ENCODE results near the gene RUSC2.
"Not testable (repeated sequence)": the region's sequence is repeated elsewhere in the genome, so short reads cannot be mapped to it uniquely, and the experiment has no call there.

The RUSC2 gene

DNA sequence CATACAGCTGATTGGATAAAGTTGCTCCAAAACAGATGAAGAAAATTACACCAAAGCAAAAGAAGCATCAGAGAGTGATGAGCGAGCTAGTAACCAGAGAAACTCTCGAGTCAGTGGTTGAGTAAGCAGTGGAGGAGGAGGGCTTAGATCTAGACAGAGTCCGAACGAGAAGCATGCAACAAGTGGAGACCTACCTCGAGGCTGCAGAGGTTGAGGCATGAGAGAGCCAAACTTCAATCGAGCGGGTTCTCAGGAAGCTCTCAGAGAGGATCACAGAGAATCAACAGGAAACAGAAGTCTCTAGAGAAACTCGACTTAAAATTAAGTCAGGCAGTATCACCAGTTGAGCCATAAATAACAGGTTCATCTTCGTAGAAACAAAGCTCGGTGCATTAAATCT lies 6.1 kb downstream of the RUSC2 start:
- DNase-seq (ENCODE audit: low read depth in 2 of 2) = no peak

DNA sequence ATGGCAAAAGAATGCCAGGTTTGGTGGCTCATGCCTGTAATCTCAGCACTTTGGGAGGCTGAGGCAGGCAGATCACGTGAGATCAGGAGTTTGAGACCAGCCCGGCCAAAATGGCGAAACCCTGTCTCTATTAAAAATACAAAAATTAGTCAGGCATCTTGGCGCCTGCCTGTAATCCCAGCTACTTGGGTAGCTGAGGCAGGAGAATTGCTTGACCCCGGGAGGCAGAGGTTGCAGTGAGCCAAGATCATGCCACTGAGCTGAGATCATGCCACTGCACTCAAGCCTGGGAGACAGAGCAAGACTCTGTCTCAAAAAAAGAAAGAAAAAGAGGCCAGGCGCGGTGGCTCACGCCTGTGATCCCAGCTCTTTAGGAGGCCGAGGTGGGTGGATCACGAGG lies 8.3 kb downstream of the RUSC2 start:
- not testable (repeated sequence) for DNase-seq (ENCODE audit: low read depth in 2 of 2)

DNA sequence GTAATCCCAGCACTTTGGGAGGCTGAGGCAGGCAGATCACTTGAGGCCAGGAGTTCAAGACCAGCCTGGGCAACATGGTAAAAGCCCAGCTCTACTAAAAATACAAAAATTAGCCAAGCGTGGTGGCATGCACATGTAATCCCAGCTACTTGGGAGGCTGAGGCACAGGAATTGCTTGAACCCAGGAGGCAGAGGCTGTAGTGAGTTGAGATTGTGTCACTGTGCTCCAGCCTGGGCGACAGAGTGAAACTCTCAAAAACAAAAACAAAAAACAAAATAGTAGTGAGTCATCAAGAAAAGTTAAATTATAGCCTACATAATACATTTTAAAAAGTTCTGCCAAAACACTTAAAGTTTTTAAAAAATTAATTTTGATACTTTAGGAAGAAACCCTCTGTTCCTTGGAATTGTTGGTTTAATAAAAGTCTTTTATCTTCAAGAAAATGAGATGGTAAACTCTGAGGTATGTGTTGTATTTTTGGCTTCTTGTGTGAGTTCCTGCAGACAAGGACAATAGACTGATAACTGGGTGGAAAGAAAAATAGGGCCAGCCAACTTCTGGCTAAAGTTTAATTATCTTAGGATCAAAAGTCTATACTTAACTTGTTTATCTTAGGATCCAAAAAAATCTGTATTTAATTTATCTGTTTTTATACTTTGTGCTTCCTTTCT lies 9.3 kb downstream of the RUSC2 start:
- DNase-seq (ENCODE audit: low read depth in 2 of 2) = no peak

DNA sequence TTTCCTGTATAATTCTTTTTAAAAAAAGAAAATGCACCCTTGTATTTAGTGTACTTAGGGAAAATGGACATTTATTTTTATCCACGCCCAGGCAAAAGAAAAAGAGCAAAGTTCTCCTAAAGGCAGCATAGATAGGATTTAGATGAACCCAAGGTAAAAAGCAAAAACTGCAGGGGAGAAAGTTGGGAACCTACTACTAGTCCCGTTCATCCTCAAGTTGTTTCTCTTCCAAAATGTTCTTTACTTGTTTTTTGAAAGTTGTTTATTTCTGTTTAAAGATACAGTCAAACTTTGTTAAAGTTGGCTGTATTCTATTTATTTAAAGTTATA lies 9.8 kb downstream of the RUSC2 start:
- no peak for DNase-seq (ENCODE audit: low read depth in 2 of 2)

DNA sequence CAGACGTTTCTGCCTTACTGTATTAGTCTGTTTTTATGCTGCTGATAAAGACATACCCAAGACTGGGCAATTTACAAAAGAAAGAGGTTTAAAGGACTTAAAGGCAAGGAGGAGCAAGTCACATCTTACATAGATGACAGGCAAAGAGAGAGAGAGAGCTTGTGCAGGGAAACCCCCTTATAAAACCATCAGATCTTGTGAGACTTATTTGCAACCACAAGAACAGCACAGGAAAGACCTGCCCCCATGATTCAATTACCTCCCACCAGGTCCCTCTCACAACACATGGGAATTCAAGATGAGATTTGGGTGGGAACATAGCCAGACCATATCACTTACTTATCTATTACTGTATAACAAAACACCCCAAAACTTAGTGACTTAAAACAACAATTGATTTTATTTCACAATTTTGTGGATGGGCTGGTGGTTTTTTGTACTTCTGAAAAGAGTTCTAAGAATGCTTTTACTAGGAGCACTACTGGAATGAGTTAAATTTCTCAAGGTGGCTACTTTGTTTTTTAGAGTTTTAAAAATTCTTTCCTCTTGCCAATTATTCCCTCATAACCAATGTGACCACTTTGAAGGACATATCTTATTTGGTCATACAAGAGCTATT lies 10.3 kb downstream of the RUSC2 start:
- no peak for DNase-seq (ENCODE audit: low read depth in 2 of 2)

DNA sequence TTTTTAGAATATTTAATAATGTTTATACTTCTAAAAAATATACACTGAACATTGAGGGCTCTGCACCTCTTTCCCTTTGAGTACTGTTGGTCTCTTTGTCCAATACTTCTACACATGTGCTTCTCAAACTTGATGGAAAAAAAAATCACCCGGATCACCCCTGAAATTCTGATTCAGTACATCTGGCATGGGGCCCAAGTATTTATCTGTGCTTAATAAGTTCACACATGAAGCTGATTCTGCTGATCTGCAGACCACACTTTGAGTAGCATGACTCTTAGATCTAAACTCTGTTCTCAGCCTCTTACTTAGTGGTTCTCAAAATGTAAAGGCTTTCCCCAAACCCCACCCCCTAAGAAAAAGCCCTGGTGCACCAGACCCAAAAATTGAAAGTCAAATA lies 12.0 kb downstream of the RUSC2 start:
- DNase-seq (ENCODE audit: low read depth in 2 of 2) = no peak

DNA sequence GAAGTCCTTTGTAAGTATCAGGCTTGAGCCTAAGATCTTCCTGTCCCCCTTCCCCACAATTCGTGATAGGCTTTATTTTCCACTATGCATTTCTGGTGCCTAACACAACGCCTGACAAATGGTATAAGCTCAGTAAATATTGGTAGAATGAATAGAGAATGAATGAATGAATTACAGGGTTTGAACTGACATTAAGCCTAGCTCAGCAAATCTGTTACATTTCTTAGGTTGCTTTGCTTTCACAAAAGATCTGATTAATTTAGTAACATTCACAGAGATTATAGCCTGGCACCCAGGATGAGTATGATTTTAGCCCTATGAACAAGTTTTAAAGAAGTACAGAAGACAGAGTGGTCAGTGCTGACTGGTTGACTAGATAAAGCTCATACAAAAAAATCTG lies 16.4 kb downstream of the RUSC2 start:
- no peak for DNase-seq (ENCODE audit: low read depth in 2 of 2)

DNA sequence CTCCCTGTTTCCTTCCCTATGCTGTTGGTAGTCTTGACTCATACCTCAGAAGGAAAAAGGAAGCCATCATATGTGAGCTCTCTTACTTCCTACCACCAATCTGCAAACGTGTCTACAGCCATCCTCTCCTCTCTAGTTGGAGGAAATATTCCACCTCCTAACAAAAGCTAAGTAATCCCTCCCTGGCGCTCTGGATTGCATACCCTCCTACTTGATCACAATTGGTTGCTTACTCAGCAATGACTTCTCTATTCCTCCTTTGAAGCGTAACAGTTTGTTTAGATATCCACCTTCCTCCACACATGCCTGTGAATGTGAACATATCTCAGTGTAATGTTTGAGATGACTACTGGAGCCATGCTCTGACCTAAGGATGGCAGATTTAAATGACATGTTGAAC lies 18.2 kb downstream of the RUSC2 start:
- no peak for DNase-seq (ENCODE audit: low read depth in 2 of 2)

DNA sequence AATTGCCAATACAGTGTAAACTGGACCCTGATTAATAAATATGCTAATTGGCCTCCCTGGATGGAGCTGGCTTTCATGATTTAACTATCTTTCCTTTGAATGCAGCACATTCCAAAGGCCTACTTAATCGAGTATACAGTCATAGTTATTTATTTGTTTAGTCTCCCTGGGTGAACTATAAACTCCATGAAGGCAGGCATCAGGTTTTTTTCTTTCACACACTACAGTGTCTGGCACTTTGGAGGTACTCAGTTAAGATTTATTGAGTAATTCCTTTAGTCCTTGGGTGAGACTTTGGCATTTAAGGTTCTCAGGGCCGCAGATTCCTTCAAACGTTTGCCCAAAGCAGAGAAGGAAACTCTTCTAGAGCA lies 20.5 kb downstream of the RUSC2 start:
- DNase-seq (ENCODE audit: low read depth in 2 of 2) = no peak

DNA sequence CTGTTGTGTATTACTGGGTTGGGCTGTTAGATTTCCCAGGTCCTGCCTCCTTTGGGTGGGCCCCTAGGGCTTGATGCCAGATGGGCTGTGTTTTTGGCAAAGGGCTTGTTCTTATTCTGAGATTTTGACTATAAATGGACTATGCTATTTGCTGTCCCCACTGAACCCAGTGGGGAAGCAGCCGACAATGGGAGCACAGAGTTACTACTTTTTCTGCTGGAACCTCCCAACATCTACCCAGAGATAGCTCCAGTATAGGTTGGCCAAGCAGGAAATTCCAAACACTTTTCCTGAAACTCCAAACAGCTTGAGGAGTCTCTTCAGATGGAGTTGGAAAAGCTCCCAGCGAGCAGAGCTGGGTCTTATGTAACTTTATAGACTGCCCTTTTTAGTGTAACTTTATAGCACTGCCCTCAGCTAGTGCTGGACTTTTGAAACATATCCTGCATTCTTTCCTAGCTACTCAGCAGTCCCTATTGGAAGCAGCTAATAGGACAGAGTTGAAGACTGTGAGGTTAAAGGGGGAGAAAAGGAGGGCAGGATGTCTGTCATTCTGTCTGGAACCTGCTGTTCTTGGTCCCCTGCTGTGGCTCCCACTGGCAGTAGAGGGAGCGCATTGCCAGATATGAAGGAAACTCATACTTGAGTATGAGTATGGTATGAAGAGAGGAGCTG lies 21.0 kb downstream of the RUSC2 start:
- DNase-seq (ENCODE audit: low read depth in 2 of 2) = no peak

DNA sequence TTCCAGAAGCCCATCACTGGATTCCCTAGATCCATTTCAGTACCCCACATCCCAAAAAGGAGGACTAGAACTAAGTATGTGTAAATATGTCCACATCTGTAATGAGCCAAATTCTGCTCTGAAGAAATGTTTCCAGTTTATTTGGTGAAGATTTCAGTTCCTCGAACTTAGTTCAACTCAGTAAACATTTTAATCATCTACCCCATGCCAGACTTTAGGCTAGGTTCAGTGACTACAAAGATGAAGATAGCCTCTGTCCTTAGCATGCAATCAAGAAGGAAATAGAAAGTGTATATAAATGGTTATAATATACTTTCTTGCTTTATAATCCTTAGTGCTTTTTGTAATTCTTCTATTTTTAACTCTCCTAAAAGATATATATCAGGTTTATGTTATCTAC lies 21.5 kb downstream of the RUSC2 start:
- no peak for DNase-seq (ENCODE audit: low read depth in 2 of 2)

DNA sequence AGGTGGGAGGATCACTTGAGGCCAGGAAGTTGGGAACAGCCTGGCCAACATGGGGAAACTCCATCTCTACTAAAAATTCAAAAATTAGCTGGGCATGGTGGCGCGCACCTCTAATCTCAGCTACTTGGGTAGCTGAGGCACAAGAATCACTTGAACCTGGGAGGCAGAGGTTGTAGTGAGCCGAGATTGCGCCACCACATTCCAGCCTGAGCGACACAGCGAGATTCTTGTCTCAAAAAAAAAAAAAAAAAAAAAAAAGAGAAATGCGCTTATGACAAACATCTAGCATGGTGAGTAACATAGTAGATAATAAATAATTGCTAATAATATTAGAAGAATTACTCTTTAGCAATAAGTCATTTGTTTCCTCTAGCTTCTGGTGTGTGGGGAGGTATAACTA lies 25.9 kb downstream of the RUSC2 start:
- DNase-seq (ENCODE audit: low read depth in 2 of 2) = no peak

DNA sequence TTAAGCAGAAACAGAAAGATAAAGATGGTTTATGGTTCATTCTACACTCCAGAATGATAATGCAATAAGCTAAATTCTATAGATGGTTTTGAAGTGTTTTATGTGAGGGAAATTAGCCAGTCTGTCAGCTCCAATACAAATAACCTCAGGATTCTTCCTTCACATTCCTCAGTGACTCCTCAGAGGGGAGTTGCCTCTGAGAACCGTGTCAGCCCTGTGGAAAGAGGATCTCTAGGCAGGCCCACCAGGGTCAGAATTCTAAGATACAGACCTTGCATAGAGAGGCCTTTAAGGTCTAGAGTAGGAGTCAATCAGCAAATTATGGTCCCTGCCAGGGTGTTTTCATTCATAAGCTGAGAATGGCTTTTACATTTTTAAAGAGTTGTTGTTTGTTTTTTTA lies 26.6 kb downstream of the RUSC2 start:
- no peak for DNase-seq (ENCODE audit: low read depth in 2 of 2)

DNA sequence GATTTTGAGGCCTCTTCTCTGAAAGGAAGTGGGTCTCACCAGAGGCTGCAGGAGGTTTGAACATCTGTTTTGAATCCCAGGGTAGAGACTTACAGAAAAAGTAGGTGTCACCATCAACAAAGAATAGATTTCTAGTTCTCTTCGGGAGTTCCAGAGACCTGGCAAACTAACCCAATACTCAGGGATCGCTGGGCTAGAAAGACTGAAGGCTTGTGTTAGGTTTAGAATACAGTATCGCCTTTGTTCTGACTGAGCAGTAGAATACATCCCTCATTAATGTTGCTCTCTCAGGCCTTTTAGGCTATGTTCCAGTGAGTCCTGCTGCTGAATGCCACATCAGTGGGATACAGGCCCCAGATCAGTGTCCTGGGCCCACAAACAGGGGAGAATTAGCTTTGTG lies 27.2 kb downstream of the RUSC2 start:
- no peak for DNase-seq (ENCODE audit: low read depth in 2 of 2)

DNA sequence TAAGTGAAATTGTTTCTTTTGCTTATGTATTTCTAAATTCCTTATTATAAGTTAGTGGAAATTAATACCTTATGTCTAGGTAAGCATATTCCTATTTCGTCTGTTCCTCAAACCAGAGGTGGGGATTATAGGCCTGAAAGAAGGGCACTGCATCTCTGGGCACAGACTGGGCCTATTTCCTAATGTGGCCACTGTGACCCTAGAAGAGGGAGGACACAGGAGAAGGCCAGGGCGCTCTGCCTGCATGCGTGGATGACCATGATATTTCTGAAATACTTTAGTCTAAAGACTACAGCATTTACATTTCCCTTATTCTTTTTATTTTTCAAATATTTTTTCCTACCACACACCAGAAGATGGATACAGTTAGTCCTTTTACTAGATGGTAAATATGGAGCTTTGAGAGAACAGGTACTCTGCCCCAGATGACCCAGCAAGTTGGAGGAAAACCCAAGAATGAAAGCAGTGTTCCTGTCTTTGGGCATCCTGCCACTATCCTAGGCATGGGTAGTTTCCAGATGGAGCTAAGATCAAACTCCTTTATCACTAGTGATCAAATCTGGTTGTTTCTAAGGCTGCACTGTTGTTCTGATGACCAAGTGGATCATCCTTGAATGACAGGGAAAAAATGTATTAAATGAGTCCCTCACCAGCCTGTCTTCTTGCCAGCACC lies 27.8 kb downstream of the RUSC2 start:
- no peak for DNase-seq (ENCODE audit: low read depth in 2 of 2)

DNA sequence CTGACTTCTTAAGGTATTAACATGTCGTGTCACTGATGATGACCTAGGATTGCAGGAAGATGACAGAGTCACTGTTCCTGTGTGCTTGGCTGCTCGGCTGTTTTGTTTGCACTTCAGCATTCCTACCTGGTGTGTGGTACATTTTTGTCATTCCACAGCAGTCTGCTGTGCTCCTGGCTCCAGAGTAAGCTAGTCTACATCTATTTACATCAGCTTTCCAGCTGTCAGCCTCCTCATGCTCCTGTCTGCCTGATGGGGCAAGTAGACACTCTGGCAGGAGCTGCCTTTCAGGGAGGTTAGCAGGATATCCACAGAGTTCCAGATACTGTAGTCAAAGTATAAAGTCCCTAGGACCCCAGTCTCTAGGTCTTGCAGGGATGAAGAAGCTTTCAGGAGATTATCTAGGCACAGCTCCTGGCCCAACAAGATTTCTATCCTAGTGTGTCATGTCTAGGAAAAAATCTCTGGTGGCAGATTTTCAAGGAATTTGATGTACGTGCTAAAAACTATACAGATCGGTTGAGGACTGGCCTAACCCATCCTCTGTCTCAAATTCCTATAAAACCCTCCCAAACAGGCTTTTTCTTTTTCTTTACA lies 28.4 kb downstream of the RUSC2 start:
- DNase-seq (ENCODE audit: low read depth in 2 of 2) = no peak

DNA sequence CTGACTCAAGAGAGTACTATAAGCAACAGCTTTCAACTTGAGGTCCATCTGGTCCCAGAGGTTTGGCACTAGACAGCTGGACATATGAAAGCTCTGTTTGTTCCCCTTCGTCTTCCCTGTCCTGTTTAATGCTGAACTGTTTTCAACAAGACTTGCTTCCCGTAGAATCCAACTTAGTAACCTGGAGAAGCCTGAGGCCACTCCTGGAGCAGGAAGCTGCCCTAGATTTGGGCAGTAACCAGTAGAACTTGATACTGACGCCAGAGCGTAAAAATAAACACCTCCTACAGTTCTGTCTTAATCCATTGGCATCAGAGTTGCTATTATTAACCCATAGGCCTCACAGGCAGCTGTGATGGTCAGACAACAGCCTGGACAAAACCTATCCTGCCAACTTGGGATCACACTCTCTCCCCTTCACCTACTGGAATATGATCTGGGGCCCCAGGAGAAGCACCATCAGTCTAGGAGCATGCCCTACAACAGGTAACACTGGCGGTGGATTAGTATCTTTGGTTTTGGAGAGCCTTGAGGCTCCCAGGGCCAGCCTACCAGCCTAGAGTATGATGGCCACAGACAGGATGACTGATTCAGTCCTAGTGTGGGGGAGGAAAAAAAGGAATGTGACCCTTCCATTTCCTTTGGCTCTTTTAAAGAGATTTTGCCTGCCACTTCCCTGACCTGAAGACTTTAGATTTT lies 29.2 kb downstream of the RUSC2 start:
- no peak for DNase-seq (ENCODE audit: low read depth in 2 of 2)

DNA sequence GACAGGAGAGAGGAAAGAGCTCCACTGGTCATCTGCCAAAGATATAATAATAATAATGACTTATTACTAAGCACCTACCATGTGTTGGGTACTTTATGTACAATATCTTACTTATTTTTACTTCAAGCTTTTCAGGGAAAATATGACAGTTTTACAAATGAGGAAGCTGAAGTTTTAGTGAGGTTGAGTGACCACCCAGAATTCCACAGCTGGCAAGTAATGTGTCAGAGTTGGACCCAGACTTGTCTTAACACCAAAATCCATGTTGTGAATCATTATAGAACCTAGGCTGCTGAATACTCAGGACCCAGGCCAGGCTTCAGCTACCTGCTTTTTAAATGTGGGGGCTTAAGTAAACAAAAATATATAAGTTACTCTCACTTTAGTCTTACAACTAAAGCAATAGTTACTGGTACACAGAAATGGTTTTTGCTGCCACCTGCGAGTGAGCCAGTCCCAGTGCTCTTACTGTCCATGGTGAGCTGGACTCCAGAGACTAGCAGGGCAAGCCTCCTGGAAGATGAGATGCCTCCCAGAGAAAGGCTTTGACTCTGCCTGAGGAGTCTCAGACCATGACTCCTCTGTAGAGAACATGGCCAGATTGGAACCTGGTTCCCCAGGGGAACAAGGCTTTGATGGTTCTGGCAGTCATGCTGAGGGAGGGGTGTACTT lies 29.9 kb downstream of the RUSC2 start:
- no peak for DNase-seq (ENCODE audit: low read depth in 2 of 2)

DNA sequence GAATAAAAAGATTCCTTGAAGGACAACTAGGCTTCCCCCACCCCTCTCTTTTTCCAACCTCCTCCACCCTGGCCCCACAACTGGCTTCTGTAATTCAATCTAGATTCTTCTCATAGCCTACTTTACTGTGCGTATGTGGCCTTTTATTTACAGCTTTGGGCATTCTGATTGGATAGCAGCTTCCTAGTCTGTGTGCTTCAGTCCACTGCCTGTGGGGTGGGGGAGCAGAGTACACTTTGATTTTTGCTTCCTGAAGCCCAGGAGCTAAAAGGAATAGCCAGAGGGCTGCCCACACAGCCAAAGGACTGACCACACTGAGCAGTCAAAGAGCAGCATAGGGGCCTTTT lies 30.4 kb downstream of the RUSC2 start:
- DNase-seq (ENCODE audit: low read depth in 2 of 2) = no peak

DNA sequence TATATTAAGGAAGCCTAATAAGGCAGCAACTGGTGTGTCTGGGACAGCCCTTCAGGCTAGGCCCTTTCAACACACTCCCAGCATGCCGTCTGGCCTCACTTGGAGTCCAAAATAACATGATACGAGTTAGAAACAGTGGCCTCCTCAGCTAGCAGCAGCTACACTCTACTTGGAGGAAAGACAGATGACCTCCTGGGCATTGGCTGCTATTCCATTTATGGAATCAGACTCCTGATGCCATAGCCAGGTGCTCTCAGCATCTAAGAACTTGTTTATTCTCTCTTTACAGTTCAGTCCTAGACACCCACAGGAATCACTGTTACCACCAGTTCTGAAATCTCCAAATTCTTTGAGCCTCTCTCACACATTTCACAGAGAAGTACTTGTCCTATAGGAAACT lies 31.8 kb downstream of the RUSC2 start:
- DNase-seq (ENCODE audit: low read depth in 2 of 2) = no peak

DNA sequence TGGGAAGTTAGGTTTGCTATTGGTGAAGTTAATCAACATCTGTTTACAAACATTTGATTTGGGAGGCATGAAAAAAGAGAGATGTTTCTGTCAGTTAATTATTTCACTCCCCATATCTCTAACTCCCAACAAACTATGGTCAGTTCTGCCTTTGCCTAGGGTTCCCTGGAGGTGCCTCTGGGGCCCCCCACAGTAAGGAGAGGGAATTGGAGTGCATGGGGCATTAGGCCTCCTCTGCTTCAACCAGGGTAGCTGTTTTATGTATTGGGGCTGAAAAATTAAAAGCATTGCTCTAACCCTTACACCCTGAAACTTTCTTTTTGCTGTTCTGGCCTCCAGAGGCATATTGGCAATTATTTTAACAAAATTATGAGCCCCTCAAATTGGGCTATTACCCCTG lies 32.3 kb downstream of the RUSC2 start:
- no peak for DNase-seq (ENCODE audit: low read depth in 2 of 2)

DNA sequence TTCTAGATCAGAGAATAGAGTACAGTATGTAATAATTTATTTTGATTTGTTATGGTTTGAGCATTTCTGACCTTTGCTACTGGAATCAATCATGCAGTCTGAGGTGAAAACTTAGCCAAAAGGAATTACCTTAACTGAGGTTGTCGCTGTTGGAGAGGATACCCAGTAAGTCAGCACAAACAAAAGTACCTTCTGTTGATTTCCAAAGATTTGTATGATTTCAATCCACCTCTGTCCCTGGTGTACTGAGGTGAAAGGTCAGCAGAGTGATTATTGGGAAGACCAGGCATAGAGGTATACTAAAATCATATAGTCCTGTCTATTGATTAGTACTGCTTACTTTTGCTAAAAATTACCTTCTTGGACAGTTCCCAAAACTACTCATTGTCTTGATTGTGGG lies 32.8 kb downstream of the RUSC2 start:
- DNase-seq (ENCODE audit: low read depth in 2 of 2) = no peak
